ENCODE measurements around the gene CHSY3. TPM values are rescaled to one million over a fixed set of nuclear protein-coding genes. Genes with fewer than 3 reads are reported as not detected.
"Not testable (repeated sequence)": the region's sequence is repeated elsewhere in the genome, so short reads cannot be mapped to it uniquely, and the experiment has no call there.

CHSY3 gene
- polyA plus RNA-seq, 1 experiment: 0.67 TPM

- ChIA-PET CTCF (no interaction called here), POLR2A (no interaction called here)
- H3K27ac ChIP-seq (ENCODE audit: low read depth, low read length): no peak overlapping the region
- H3K4me3 ChIP-seq (ENCODE audit: low read depth, low read length): no peak overlapping the region
- DNase-seq (ENCODE audit: low read depth, low spot score): no peak
- no peaks in the 10 kb centered on the region for H3K27me3 ChIP-seq (ENCODE audit: control insufficient read depth, insufficient read depth, low read length)
- no peak for TF ChIP-seq CTCF (IDR thresholded peaks at IDR 0.05; ENCODE audit: low read depth, low read length)
- H3K9me3 ChIP-seq (ENCODE audit: control insufficient read depth, insufficient read depth, low read length): no peaks in the 10 kb centered on the region
Observed at GRCh38 chr5:130206686-130207085, 302.4 kb downstream of the CHSY3 start.

GRCh38 chr5:130213607-130214006 is 309.3 kb downstream of the CHSY3 start:
- ChIA-PET POLR2A (no interaction called here), CTCF (no interaction called here)
- H3K4me3 ChIP-seq (ENCODE audit: low read depth, low read length): no peak overlapping the region
- no peak overlapping the region for H3K27ac ChIP-seq (ENCODE audit: low read depth, low read length)
- no peak for DNase-seq (ENCODE audit: low read depth, low spot score)
- H3K27me3 ChIP-seq (ENCODE audit: control insufficient read depth, insufficient read depth, low read length): no peaks in the 10 kb centered on the region
- TF ChIP-seq CTCF (IDR thresholded peaks at IDR 0.05; ENCODE audit: low read depth, low read length): no peak
- no peaks in the 10 kb centered on the region for H3K9me3 ChIP-seq (ENCODE audit: control insufficient read depth, insufficient read depth, low read length)

GRCh38 chr5:130216286-130216685 is 312.0 kb downstream of the CHSY3 start:
- no peak for DNase-seq (ENCODE audit: low read depth, low spot score)
- CTCF ChIA-PET: no interaction called here
- H3K9me3 ChIP-seq (ENCODE audit: control insufficient read depth, insufficient read depth, low read length): no peaks in the 10 kb centered on the region
- H3K27me3 ChIP-seq (ENCODE audit: control insufficient read depth, insufficient read depth, low read length): no peaks in the 10 kb centered on the region
- TF ChIP-seq CTCF (IDR thresholded peaks at IDR 0.05; ENCODE audit: low read depth, low read length): no peak
- POLR2A ChIA-PET: no interaction called here
- H3K27ac ChIP-seq (ENCODE audit: low read depth, low read length): no peak overlapping the region
- H3K4me3 ChIP-seq (ENCODE audit: low read depth, low read length): no peak overlapping the region

DNA sequence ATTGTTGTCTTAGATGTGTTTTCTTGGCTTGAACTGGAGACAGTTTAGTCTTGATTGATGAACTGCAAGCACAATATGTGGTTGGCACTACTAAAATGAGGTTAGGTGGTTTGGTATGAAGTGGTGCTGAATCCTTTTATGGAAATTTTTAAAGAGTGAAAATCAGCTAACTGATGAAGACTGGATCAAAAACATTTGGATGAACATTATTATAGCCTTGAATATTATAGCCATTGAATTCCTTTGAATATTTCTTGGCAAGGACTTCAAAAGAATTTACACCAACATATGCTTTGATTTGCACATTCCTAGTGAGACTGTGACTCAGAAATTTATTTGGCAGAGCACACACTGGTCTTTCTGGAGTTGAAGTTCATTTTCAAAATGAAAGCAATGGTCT is 318.3 kb downstream of the CHSY3 start:
- Histone ChIP-seq H3K27me3 (ENCODE audit: control insufficient read depth, insufficient read depth, low read length) (no peaks in the 10 kb centered on the region), H3K4me3 (ENCODE audit: low read depth, low read length) (no peak overlapping the region), H3K9me3 (ENCODE audit: control insufficient read depth, insufficient read depth, low read length) (no peaks in the 10 kb centered on the region), H3K27ac (ENCODE audit: low read depth, low read length) (no peak overlapping the region)
- no peak for TF ChIP-seq CTCF (IDR thresholded peaks at IDR 0.05; ENCODE audit: low read depth, low read length)
- CTCF ChIA-PET: no interaction called here
- no peak for DNase-seq (ENCODE audit: low read depth, low spot score)
- POLR2A ChIA-PET: no interaction called here

GRCh38 chr5:130226556-130226955 is 322.3 kb downstream of the CHSY3 start:
- CTCF ChIA-PET: not testable (repeated sequence)

GRCh38 chr5:130227699-130228098 is 323.4 kb downstream of the CHSY3 start:
- DNase-seq (ENCODE audit: low read depth, low spot score): no peak
- H3K27ac ChIP-seq (ENCODE audit: low read depth, low read length): no peak overlapping the region
- H3K4me3 ChIP-seq (ENCODE audit: low read depth, low read length): no peak overlapping the region
- no peaks in the 10 kb centered on the region for H3K9me3 ChIP-seq (ENCODE audit: control insufficient read depth, insufficient read depth, low read length)
- CTCF ChIA-PET: no interaction called here
- no peaks in the 10 kb centered on the region for H3K27me3 ChIP-seq (ENCODE audit: control insufficient read depth, insufficient read depth, low read length)
- no peak for TF ChIP-seq CTCF (IDR thresholded peaks at IDR 0.05; ENCODE audit: low read depth, low read length)
- POLR2A ChIA-PET: no interaction called here

More at GRCh38 chr5:130226556-130226955, 322.3 kb downstream of the CHSY3 start:
- POLR2A ChIA-PET; H3K9me3 ChIP-seq (ENCODE audit: control insufficient read depth, insufficient read depth, low read length); H3K4me3 ChIP-seq (ENCODE audit: low read depth, low read length); H3K27me3 ChIP-seq (ENCODE audit: control insufficient read depth, insufficient read depth, low read length); DNase-seq (ENCODE audit: low read depth, low spot score); H3K27ac ChIP-seq (ENCODE audit: low read depth, low read length): not testable (repeated sequence)
